ENCODE measurements around the gene ZFYVE9.

Gene ZFYVE9

GRCh38 chr1:52150946-52151345 is 9.1 kb downstream of the ZFYVE9 start:
- no peak overlapping the region for H3K4me3 ChIP-seq (ENCODE audit: low read length in 2 of 2)
- H3K27me3 ChIP-seq (ENCODE audit: control insufficient read depth in 2 of 2, insufficient read depth in 2 of 2, low read length in 2 of 2): no peaks in the 10 kb centered on the region
- H3K36me3 ChIP-seq (ENCODE audit: control insufficient read depth in 2 of 2, insufficient read depth in 2 of 2, low read length in 2 of 2): no peaks in the 10 kb centered on the region
- no peaks in the 10 kb centered on the region for H3K9me3 ChIP-seq (ENCODE audit: control insufficient read depth in 2 of 2, low read length in 2 of 2)
- H3K4me1 ChIP-seq (ENCODE audit: control insufficient read depth in 2 of 2, insufficient read depth in 2 of 2, low read length in 2 of 2): no peaks in the 10 kb centered on the region
- H3K27ac ChIP-seq (ENCODE audit: low read depth in 2 of 2, low read length in 2 of 2): no peak overlapping the region
- no peak overlapping the region for H3K9ac ChIP-seq (ENCODE audit: low read depth in 1 of 2, low read length in 2 of 2)

- Histone ChIP-seq H3K4me1 (ENCODE audit: control insufficient read depth in 2 of 2, insufficient read depth in 2 of 2, low read length in 2 of 2) (peaks cover 0 to 3% of the 10 kb centered on the region in 2 donors), H3K9ac (ENCODE audit: low read depth in 1 of 2, low read length in 2 of 2) (no peak overlapping the region), H3K27ac (ENCODE audit: low read depth in 2 of 2, low read length in 2 of 2) (no peak overlapping the region), H3K9me3 (ENCODE audit: control insufficient read depth in 2 of 2, low read length in 2 of 2) (no peaks in the 10 kb centered on the region), H3K4me3 (ENCODE audit: low read length in 2 of 2) (no peak overlapping the region), H3K27me3 (ENCODE audit: control insufficient read depth in 2 of 2, insufficient read depth in 2 of 2, low read length in 2 of 2) (no peaks in the 10 kb centered on the region), H3K36me3 (ENCODE audit: control insufficient read depth in 2 of 2, insufficient read depth in 2 of 2, low read length in 2 of 2) (no peaks in the 10 kb centered on the region)
Observed at GRCh38 chr1:52152572-52152971, 10.7 kb downstream of the ZFYVE9 start.

GRCh38 chr1:52153010-52153409 is 11.1 kb downstream of the ZFYVE9 start:
- no peak overlapping the region for H3K4me3 ChIP-seq (ENCODE audit: low read length in 2 of 2)
- no peak overlapping the region for H3K9ac ChIP-seq (ENCODE audit: low read depth in 1 of 2, low read length in 2 of 2)
- H3K9me3 ChIP-seq (ENCODE audit: control insufficient read depth in 2 of 2, low read length in 2 of 2): no peaks in the 10 kb centered on the region
- H3K36me3 ChIP-seq (ENCODE audit: control insufficient read depth in 2 of 2, insufficient read depth in 2 of 2, low read length in 2 of 2): no peaks in the 10 kb centered on the region
- H3K27me3 ChIP-seq (ENCODE audit: control insufficient read depth in 2 of 2, insufficient read depth in 2 of 2, low read length in 2 of 2): no peaks in the 10 kb centered on the region
- H3K27ac ChIP-seq (ENCODE audit: low read depth in 2 of 2, low read length in 2 of 2): no peak overlapping the region
- H3K4me1 ChIP-seq (ENCODE audit: control insufficient read depth in 2 of 2, insufficient read depth in 2 of 2, low read length in 2 of 2): peaks cover 0 to 3% of the 10 kb centered on the region in 2 donors

GRCh38 chr1:52153898-52154297 is 12.0 kb downstream of the ZFYVE9 start:
- no peak overlapping the region for H3K27ac ChIP-seq (ENCODE audit: low read depth in 2 of 2, low read length in 2 of 2)

GRCh38 chr1:52156460-52156859 is 14.6 kb downstream of the ZFYVE9 start:
- Histone ChIP-seq H3K9me3 (ENCODE audit: control insufficient read depth in 2 of 2, low read length in 2 of 2) (no peaks in the 10 kb centered on the region), H3K4me3 (ENCODE audit: low read length in 2 of 2) (no peak overlapping the region), H3K27ac (ENCODE audit: low read depth in 2 of 2, low read length in 2 of 2) (no peak overlapping the region), H3K27me3 (ENCODE audit: control insufficient read depth in 2 of 2, insufficient read depth in 2 of 2, low read length in 2 of 2) (no peaks in the 10 kb centered on the region), H3K4me1 (ENCODE audit: control insufficient read depth in 2 of 2, insufficient read depth in 2 of 2, low read length in 2 of 2) (peaks cover 0 to 3% of the 10 kb centered on the region in 2 donors), H3K36me3 (ENCODE audit: control insufficient read depth in 2 of 2, insufficient read depth in 2 of 2, low read length in 2 of 2) (no peaks in the 10 kb centered on the region), H3K9ac (ENCODE audit: low read depth in 1 of 2, low read length in 2 of 2) (no peak overlapping the region)

More at GRCh38 chr1:52153898-52154297, 12.0 kb downstream of the ZFYVE9 start:
- Histone ChIP-seq H3K4me3 (ENCODE audit: low read length in 2 of 2) (no peak overlapping the region), H3K9ac (ENCODE audit: low read depth in 1 of 2, low read length in 2 of 2) (no peak overlapping the region), H3K4me1 (ENCODE audit: control insufficient read depth in 2 of 2, insufficient read depth in 2 of 2, low read length in 2 of 2) (peaks cover 0 to 3% of the 10 kb centered on the region in 2 donors), H3K9me3 (ENCODE audit: control insufficient read depth in 2 of 2, low read length in 2 of 2) (no peaks in the 10 kb centered on the region), H3K27me3 (ENCODE audit: control insufficient read depth in 2 of 2, insufficient read depth in 2 of 2, low read length in 2 of 2) (no peaks in the 10 kb centered on the region), H3K36me3 (ENCODE audit: control insufficient read depth in 2 of 2, insufficient read depth in 2 of 2, low read length in 2 of 2) (no peaks in the 10 kb centered on the region)

- no peaks in the 10 kb centered on the region for H3K9me3 ChIP-seq (ENCODE audit: control insufficient read depth in 2 of 2, low read length in 2 of 2)
- peaks cover 0 to 3% of the 10 kb centered on the region in 2 donors for H3K4me1 ChIP-seq (ENCODE audit: control insufficient read depth in 2 of 2, insufficient read depth in 2 of 2, low read length in 2 of 2)
- no peak overlapping the region for H3K4me3 ChIP-seq (ENCODE audit: low read length in 2 of 2)
- no peaks in the 10 kb centered on the region for H3K27me3 ChIP-seq (ENCODE audit: control insufficient read depth in 2 of 2, insufficient read depth in 2 of 2, low read length in 2 of 2)
- H3K27ac ChIP-seq (ENCODE audit: low read depth in 2 of 2, low read length in 2 of 2): no peak overlapping the region
- no peaks in the 10 kb centered on the region for H3K36me3 ChIP-seq (ENCODE audit: control insufficient read depth in 2 of 2, insufficient read depth in 2 of 2, low read length in 2 of 2)
- H3K9ac ChIP-seq (ENCODE audit: low read depth in 1 of 2, low read length in 2 of 2): no peak overlapping the region
Observed at GRCh38 chr1:52157582-52157981, 15.7 kb downstream of the ZFYVE9 start.

GRCh38 chr1:52158218-52158617 is 16.3 kb downstream of the ZFYVE9 start:
- Histone ChIP-seq H3K27me3 (ENCODE audit: control insufficient read depth in 2 of 2, insufficient read depth in 2 of 2, low read length in 2 of 2) (no peaks in the 10 kb centered on the region), H3K36me3 (ENCODE audit: control insufficient read depth in 2 of 2, insufficient read depth in 2 of 2, low read length in 2 of 2) (no peaks in the 10 kb centered on the region), H3K4me1 (ENCODE audit: control insufficient read depth in 2 of 2, insufficient read depth in 2 of 2, low read length in 2 of 2) (peaks cover 0 to 3% of the 10 kb centered on the region in 2 donors), H3K9ac (ENCODE audit: low read depth in 1 of 2, low read length in 2 of 2) (no peak overlapping the region), H3K9me3 (ENCODE audit: control insufficient read depth in 2 of 2, low read length in 2 of 2) (no peaks in the 10 kb centered on the region), H3K27ac (ENCODE audit: low read depth in 2 of 2, low read length in 2 of 2) (no peak overlapping the region), H3K4me3 (ENCODE audit: low read length in 2 of 2) (no peak overlapping the region)

GRCh38 chr1:52159033-52159789 is 17.3 kb downstream of the ZFYVE9 start:
- H3K36me3 ChIP-seq (ENCODE audit: control insufficient read depth in 2 of 2, insufficient read depth in 2 of 2, low read length in 2 of 2): no peaks in the 10 kb centered on the region
- no peak overlapping the region for H3K4me3 ChIP-seq (ENCODE audit: low read length in 2 of 2)
- H3K27ac ChIP-seq (ENCODE audit: low read depth in 2 of 2, low read length in 2 of 2): no peak overlapping the region
- H3K9ac ChIP-seq (ENCODE audit: low read depth in 1 of 2, low read length in 2 of 2): no peak overlapping the region
- H3K4me1 ChIP-seq (ENCODE audit: control insufficient read depth in 2 of 2, insufficient read depth in 2 of 2, low read length in 2 of 2): peaks cover 0 to 3% of the 10 kb centered on the region in 2 donors
- no peaks in the 10 kb centered on the region for H3K9me3 ChIP-seq (ENCODE audit: control insufficient read depth in 2 of 2, low read length in 2 of 2)
- H3K27me3 ChIP-seq (ENCODE audit: control insufficient read depth in 2 of 2, insufficient read depth in 2 of 2, low read length in 2 of 2): no peaks in the 10 kb centered on the region

GRCh38 chr1:52162947-52163346 is 21.1 kb downstream of the ZFYVE9 start:
- Histone ChIP-seq H3K27me3 (ENCODE audit: control insufficient read depth in 2 of 2, insufficient read depth in 2 of 2, low read length in 2 of 2) (no peaks in the 10 kb centered on the region), H3K36me3 (ENCODE audit: control insufficient read depth in 2 of 2, insufficient read depth in 2 of 2, low read length in 2 of 2) (no peaks in the 10 kb centered on the region), H3K9me3 (ENCODE audit: control insufficient read depth in 2 of 2, low read length in 2 of 2) (no peaks in the 10 kb centered on the region), H3K9ac (ENCODE audit: low read depth in 1 of 2, low read length in 2 of 2) (no peak overlapping the region), H3K27ac (ENCODE audit: low read depth in 2 of 2, low read length in 2 of 2) (no peak overlapping the region), H3K4me3 (ENCODE audit: low read length in 2 of 2) (no peak overlapping the region), H3K4me1 (ENCODE audit: control insufficient read depth in 2 of 2, insufficient read depth in 2 of 2, low read length in 2 of 2) (no peaks in the 10 kb centered on the region)

GRCh38 chr1:52164604-52165003 is 22.7 kb downstream of the ZFYVE9 start:
- no peaks in the 10 kb centered on the region for H3K9me3 ChIP-seq (ENCODE audit: control insufficient read depth in 2 of 2, low read length in 2 of 2)
- H3K4me3 ChIP-seq (ENCODE audit: low read length in 2 of 2): no peak overlapping the region
- H3K4me1 ChIP-seq (ENCODE audit: control insufficient read depth in 2 of 2, insufficient read depth in 2 of 2, low read length in 2 of 2): no peaks in the 10 kb centered on the region
- no peaks in the 10 kb centered on the region for H3K27me3 ChIP-seq (ENCODE audit: control insufficient read depth in 2 of 2, insufficient read depth in 2 of 2, low read length in 2 of 2)
- H3K9ac ChIP-seq (ENCODE audit: low read depth in 1 of 2, low read length in 2 of 2): no peak overlapping the region
- no peaks in the 10 kb centered on the region for H3K36me3 ChIP-seq (ENCODE audit: control insufficient read depth in 2 of 2, insufficient read depth in 2 of 2, low read length in 2 of 2)
- H3K27ac ChIP-seq (ENCODE audit: low read depth in 2 of 2, low read length in 2 of 2): no peak overlapping the region

All from mucosa of rectum (tissue), 2 donors.